Keratinocyte (primary cell): ENCODE data around the gene PRKCZ. TPM values are rescaled to one million over a fixed set of nuclear protein-coding genes. Genes with fewer than 3 reads are reported as not detected.

ENCODE experiments used
- DNase-seq: peaks from one replicate; pipeline ENCODE4 v3.0.0-alpha.2; 2011; ENCODE audit warnings: low read depth, missing footprints, low spot score
- FAIRE-seq: peaks from 2 replicates; lab custom pipeline; 2011; peaks lifted over from hg19 to GRCh38; lab: Jason Lieb, UNC
- H2AFZ ChIP-seq: 2 replicates; pipeline ENCODE4 v1.6.0; 2012; ENCODE audit warnings: low read length, control low read depth, inconsistent platforms; ENCODE audit not compliant: control insufficient read depth
- H3K27ac ChIP-seq: 2 replicates; pipeline ENCODE4 v1.5.1; 2011; ENCODE audit warnings: low read length; ENCODE audit not compliant: control insufficient read depth, insufficient read depth
- H3K27me3 ChIP-seq: 3 replicates; pipeline ENCODE4 v1.6.0; 2011; ENCODE audit warnings: low read length; ENCODE audit not compliant: control insufficient read depth, insufficient read depth; ENCODE audit errors: extremely low read depth
- H3K36me3 ChIP-seq, 2 experiments: 2 replicates in 1 of 2; 3 replicates in 1 of 2; pipeline ENCODE4 v1.5.1; 2011; ENCODE audit warnings: low read length in 2 of 2, mild to moderate bottlenecking in 1 of 2; ENCODE audit not compliant: control insufficient read depth in 2 of 2, insufficient read depth in 2 of 2; ENCODE audit errors: extremely low read depth in 1 of 2
- H3K4me1 ChIP-seq: 3 replicates; pipeline ENCODE4 v1.5.1; 2011; ENCODE audit warnings: low read length; ENCODE audit not compliant: control insufficient read depth, insufficient read depth; ENCODE audit errors: extremely low read depth
- H3K4me2 ChIP-seq: 3 replicates; pipeline ENCODE4 v1.6.0; 2011; ENCODE audit warnings: low read depth, low read length; ENCODE audit not compliant: control insufficient read depth, insufficient read depth; ENCODE audit errors: extremely low read depth
- H3K4me3 ChIP-seq, 3 experiments: fragments of 200-600 bp in 1 of 3; sonication (generic) in 1 of 3; 2 replicates in 2 of 3; 3 replicates in 1 of 3; pipeline ENCODE4 v1.5.1; 2011 to 2016; ENCODE audit warnings: low read length in 3 of 3, mild to moderate bottlenecking in 3 of 3, control low read depth in 2 of 3, inconsistent platforms in 1 of 3, low read depth in 1 of 3, mixed read lengths in 1 of 3, mixed run types in 1 of 3, moderate library complexity in 1 of 3; ENCODE audit not compliant: control insufficient read depth in 2 of 3, insufficient read depth in 2 of 3; ENCODE audit errors: extremely low read depth in 1 of 3
- H3K79me2 ChIP-seq: 2 replicates; pipeline ENCODE4 v1.6.0; 2012; ENCODE audit warnings: low read length; ENCODE audit not compliant: control insufficient read depth, insufficient read depth
- H3K9ac ChIP-seq: 3 replicates; pipeline ENCODE4 v1.6.0; 2011; ENCODE audit warnings: low read length; ENCODE audit not compliant: control insufficient read depth, insufficient read depth; ENCODE audit errors: extremely low read depth
- H3K9me1 ChIP-seq: 3 replicates; pipeline ENCODE4 v1.6.0; 2011; ENCODE audit warnings: low read length; ENCODE audit not compliant: control insufficient read depth, insufficient read depth; ENCODE audit errors: extremely low read depth
- H3K9me3 ChIP-seq: 2 replicates; pipeline ENCODE4 v1.5.1; 2012; ENCODE audit warnings: low read depth, low read length; ENCODE audit not compliant: control insufficient read depth
- H4K20me1 ChIP-seq: 3 replicates; pipeline ENCODE4 v1.6.0; 2011; ENCODE audit warnings: low read length; ENCODE audit not compliant: control insufficient read depth, insufficient read depth; ENCODE audit errors: extremely low read depth
- CTCF ChIP-seq, 3 experiments: IDR thresholded peaks in 1 of 3; conservative IDR thresholded peaks in 1 of 3; optimal IDR thresholded peaks in 1 of 3; 2 replicates in 2 of 3; 3 replicates in 1 of 3; pipeline versions ENCODE3 to v1.5.1; 2011; ENCODE audit warnings: low read length in 3 of 3, mild to moderate bottlenecking in 3 of 3, moderate library complexity in 2 of 3, control low read depth in 1 of 3, inconsistent platforms in 1 of 3; ENCODE audit not compliant: insufficient read depth in 2 of 3; ENCODE audit errors: extremely low read depth in 1 of 3
- EZH2 ChIP-seq: IDR thresholded peaks from one replicate; pipeline ENCODE4 v1.6.1; 2012; ENCODE audit warnings: inconsistent platforms, mild to moderate bottlenecking, low read length, moderate library complexity
- dilution Hi-C: fragments of 300-500 bp; cut with MboI; formaldehyde crosslinking; loops from one replicate; pipeline ENCODE4 v1.7.0; 2020; ENCODE audit warnings: low sequenced_read_pairs; ENCODE audit not compliant: extremely low pct_ligation_motif_present
- polyA plus RNA-seq, 5 experiments: library from polyadenylated mRNA; depleted of rRNA in 3 of 5; stranded (reverse) in 3 of 5; stranded (forward) in 1 of 5; unstranded in 1 of 5; fragments of >200 nt; gene quantifications; 1 replicate in 1 of 5; 2 replicates in 3 of 5; 3 replicates in 1 of 5; pipeline versions ENCODE4 v1.2.1 to v1.2.3, GENCODE V29; 2011 to 2012; ENCODE audit warnings: missing spikeins in 2 of 5, low read depth in 1 of 5, low replicate concordance in 1 of 5

The PRKCZ gene
- polyA plus RNA-seq, 1 donor (not counting 4 experiments of a cell fraction or from before 2014, with no cell fraction given): 36.3 TPM

DNA sequence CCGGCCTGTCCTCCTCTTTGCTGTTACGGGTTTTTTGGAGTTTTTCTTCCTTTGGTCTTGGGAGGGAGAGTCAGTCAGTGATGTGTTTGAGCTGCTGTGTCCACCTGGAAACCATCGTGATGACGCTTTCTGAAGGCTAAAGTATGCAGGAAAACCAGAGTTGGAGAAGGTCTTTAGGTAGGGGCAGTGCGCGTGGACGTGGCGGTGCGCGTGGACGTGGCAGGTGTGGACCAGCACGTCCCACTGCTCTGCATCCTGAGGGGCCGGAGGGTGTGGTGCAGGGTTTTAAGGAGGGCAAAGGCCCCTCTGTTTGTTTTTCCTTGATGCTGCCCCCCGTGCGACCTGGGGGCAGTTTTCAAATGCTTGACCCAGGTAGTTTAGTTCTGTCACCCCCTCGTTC is 29.9 kb downstream of the PRKCZ start:
- DNase-seq: no peak
- Histone ChIP-seq H3K36me3 (peaks cover 6 to 10% of the 10 kb centered on the region in 2 experiments), H2AFZ (no peak overlapping the region), H3K9me1 (no peaks in the 10 kb centered on the region), H3K79me2 (peaks cover 20% of the 10 kb centered on the region), H3K4me1 (no peaks in the 10 kb centered on the region), H4K20me1 (no peaks in the 10 kb centered on the region), H3K4me3 (no peak overlapping the region), H3K9ac (no peak overlapping the region), H3K4me2 (no peak overlapping the region), H3K9me3 (peaks cover 7% of the 10 kb centered on the region), H3K27ac (no peak overlapping the region), H3K27me3 (no peaks in the 10 kb centered on the region)
- FAIRE-seq: no peak
- TF ChIP-seq EZH2 (no peak), CTCF (optimal IDR thresholded peaks at IDR 0.05 in 1 of 3, IDR thresholded peaks at IDR 0.05 in 1 of 3, conservative IDR thresholded peaks at IDR 0.05 in 1 of 3; ENCODE audit: extremely low read depth in 1 of 3, insufficient read depth in 2 of 3, low read length in 3 of 3) (no peak)
- dilution Hi-C loops: no loop called here

- no peaks in the 10 kb centered on the region for H3K9me1 ChIP-seq
- H4K20me1 ChIP-seq: no peaks in the 10 kb centered on the region
- DNase-seq (no peak), FAIRE-seq (no peak)
- no peak overlapping the region for H2AFZ ChIP-seq
- no peak for TF ChIP-seq CTCF (optimal IDR thresholded peaks at IDR 0.05 in 1 of 3, IDR thresholded peaks at IDR 0.05 in 1 of 3, conservative IDR thresholded peaks at IDR 0.05 in 1 of 3; ENCODE audit: extremely low read depth in 1 of 3, insufficient read depth in 2 of 3, low read length in 3 of 3)
- no peak for TF ChIP-seq EZH2
- H3K9ac ChIP-seq: no peak overlapping the region
- no peak overlapping the region for H3K27ac ChIP-seq
- no peaks in the 10 kb centered on the region for H3K4me1 ChIP-seq
- peaks cover 7% of the 10 kb centered on the region for H3K9me3 ChIP-seq
- H3K79me2 ChIP-seq: peaks cover 20% of the 10 kb centered on the region
- dilution Hi-C loops: no loop called here
- H3K4me3 ChIP-seq: no peak overlapping the region
- H3K27me3 ChIP-seq: no peaks in the 10 kb centered on the region
- peaks cover 4 to 10% of the 10 kb centered on the region in 2 experiments for H3K36me3 ChIP-seq
- H3K4me2 ChIP-seq: no peak overlapping the region
These were observed 30.7 kb downstream of the PRKCZ start for GRCh38 chr1:2080884-2081283.
